Fibroblast of lung (primary cell): ENCODE measurements around the gene KRTAP5-7. TPM values are rescaled to one million over a fixed set of nuclear protein-coding genes. Genes with fewer than 3 reads are reported as not detected.

Experiments used
- DNase-seq, 2 donors: peaks; one replicate each; pipeline versions ENCODE4 v3.0.0 to v3.0.0-alpha.2; 2010; ENCODE audit warnings: low read depth in 2 of 2
- H2AFZ ChIP-seq: 2 replicates; pipeline ENCODE4 v1.5.1; 2012; ENCODE audit warnings: low read length, control low read depth, inconsistent platforms
- H3K27ac ChIP-seq: 2 replicates; pipeline ENCODE4 v1.5.1; 2011; ENCODE audit warnings: low read length, control low read depth; ENCODE audit not compliant: insufficient read depth
- H3K27me3 ChIP-seq: 2 replicates; pipeline ENCODE4 v1.5.1; 2011; ENCODE audit warnings: mild to moderate bottlenecking, low read length; ENCODE audit not compliant: control insufficient read depth, insufficient read depth
- H3K36me3 ChIP-seq: 2 replicates; pipeline ENCODE4 v1.5.1; 2011; ENCODE audit warnings: low read length; ENCODE audit not compliant: control insufficient read depth, insufficient read depth
- H3K4me1 ChIP-seq: 2 replicates; pipeline ENCODE4 v1.5.1; 2011; ENCODE audit warnings: low read length; ENCODE audit not compliant: control insufficient read depth, insufficient read depth; ENCODE audit errors: extremely low read depth
- H3K4me2 ChIP-seq: 2 replicates; pipeline ENCODE4 v1.5.1; 2011; ENCODE audit warnings: low read length, control low read depth; ENCODE audit not compliant: insufficient read depth; ENCODE audit errors: extremely low read depth
- H3K4me3 ChIP-seq, 4 experiments: fragments of 200-600 bp in 1 of 4; sonication (generic) in 1 of 4; replicated peaks in 1 of 4; 2 replicates each; pipeline ENCODE4 v1.5.1; 2011 to 2016; ENCODE audit warnings: low read length in 4 of 4, low read depth in 3 of 4, mild to moderate bottlenecking in 3 of 4, control low read depth in 2 of 4, inconsistent platforms in 1 of 4, mixed read lengths in 1 of 4; ENCODE audit not compliant: insufficient read depth in 1 of 4; ENCODE audit errors: control extremely low read depth in 1 of 4
- H3K79me2 ChIP-seq: 2 replicates; pipeline ENCODE4 v1.5.1; 2012; ENCODE audit warnings: mild to moderate bottlenecking, low read length, inconsistent platforms; ENCODE audit not compliant: control insufficient read depth, insufficient read depth
- H3K9ac ChIP-seq: 2 replicates; pipeline ENCODE4 v1.5.1; 2011; ENCODE audit warnings: mild to moderate bottlenecking, low read length, control low read depth; ENCODE audit not compliant: insufficient read depth
- H3K9me3 ChIP-seq: 2 replicates; pipeline ENCODE4 v1.5.1; 2012; ENCODE audit warnings: low read depth, low read length; ENCODE audit not compliant: control insufficient read depth, insufficient read depth
- H4K20me1 ChIP-seq: 2 replicates; pipeline ENCODE4 v1.5.1; 2011; ENCODE audit warnings: low read length; ENCODE audit not compliant: control insufficient read depth, insufficient read depth; ENCODE audit errors: extremely low read depth
- CTCF ChIP-seq, 2 donors: IDR thresholded peaks in 1 of 2; conservative IDR thresholded peaks in 1 of 2; 1 replicate in 1 of 2; 2 replicates in 1 of 2; pipeline ENCODE4 v1.5.1; 2011 to 2012; ENCODE audit warnings: low read length in 2 of 2, control low read depth in 1 of 2, inconsistent platforms in 1 of 2, low read depth in 1 of 2, mild to moderate bottlenecking in 1 of 2
- EZH2 ChIP-seq: IDR thresholded peaks from 2 replicates; pipeline ENCODE4 v1.5.1; 2012; ENCODE audit warnings: low read length, control low read depth, mild to moderate bottlenecking; ENCODE audit errors: missing control alignments
- polyA plus RNA-seq, 2 donors: library from polyadenylated mRNA; depleted of rRNA in 1 of 2; stranded (reverse) in 1 of 2; unstranded in 1 of 2; fragments of >200 nt; gene quantifications; 2 replicates each; pipeline ENCODE4 v1.2.1, GENCODE V29; 2011 to 2012; ENCODE audit warnings: missing spikeins in 1 of 2
- total RNA-seq: library from RNA; depleted of rRNA; stranded (reverse); fragments of >200 nt; gene quantifications from 2 replicates; pipeline ENCODE4 v1.2.1, GENCODE V29; 2014

Gene KRTAP5-7
- total and polyA plus RNA-seq, 2 donors (not counting 1 experiment from before 2014, with no cell fraction given) = 0.17 TPM; not detected in 1

- Histone ChIP-seq H3K27ac (no peak overlapping the region), H4K20me1 (no peaks in the 10 kb centered on the region), H3K9ac (no peak overlapping the region), H3K4me1 (peaks cover 3% of the 10 kb centered on the region), H3K9me3 (no peaks in the 10 kb centered on the region), H2AFZ (no peak overlapping the region), H3K79me2 (no peaks in the 10 kb centered on the region), H3K27me3 (no peaks in the 10 kb centered on the region), H3K36me3 (peaks cover 28% of the 10 kb centered on the region), H3K4me2 (no peak overlapping the region), H3K4me3 (no peak overlapping the region)
- TF ChIP-seq EZH2 = no peak
- TF ChIP-seq CTCF (conservative IDR thresholded peaks at IDR 0.05 in 1 of 2, IDR thresholded peaks at IDR 0.05 in 1 of 2; ENCODE audit: low read depth in 1 of 2, low read length in 2 of 2) = no peak
- no peak for DNase-seq
Observed at GRCh38 chr11:71485063-71485399, 42.0 kb upstream of the KRTAP5-7 start.

GRCh38 chr11:71485466-71485865 is 41.6 kb upstream of the KRTAP5-7 start:
- H3K27me3 ChIP-seq = no peaks in the 10 kb centered on the region
- H3K4me1 ChIP-seq = peaks cover 3% of the 10 kb centered on the region
- no peaks in the 10 kb centered on the region for H3K79me2 ChIP-seq
- no peak for DNase-seq
- TF ChIP-seq EZH2 = no peak
- no peak for TF ChIP-seq CTCF (conservative IDR thresholded peaks at IDR 0.05 in 1 of 2, IDR thresholded peaks at IDR 0.05 in 1 of 2; ENCODE audit: low read depth in 1 of 2, low read length in 2 of 2)
- H3K27ac ChIP-seq = no peak overlapping the region
- H3K36me3 ChIP-seq = peaks cover 27% of the 10 kb centered on the region
- no peak overlapping the region for H3K9ac ChIP-seq
- no peaks in the 10 kb centered on the region for H4K20me1 ChIP-seq
- H2AFZ ChIP-seq = no peak overlapping the region
- no peaks in the 10 kb centered on the region for H3K9me3 ChIP-seq
- H3K4me3 ChIP-seq = no peak overlapping the region
- no peak overlapping the region for H3K4me2 ChIP-seq

- no peak overlapping the region for H3K27ac ChIP-seq
- no peaks in the 10 kb centered on the region for H3K27me3 ChIP-seq
- DNase-seq = no peak
- no peak overlapping the region for H2AFZ ChIP-seq
- no peak overlapping the region for H3K4me2 ChIP-seq
- H3K9me3 ChIP-seq = no peaks in the 10 kb centered on the region
- H3K36me3 ChIP-seq = peaks cover 29% of the 10 kb centered on the region
- no peak for TF ChIP-seq EZH2
- TF ChIP-seq CTCF (conservative IDR thresholded peaks at IDR 0.05 in 1 of 2, IDR thresholded peaks at IDR 0.05 in 1 of 2; ENCODE audit: low read depth in 1 of 2, low read length in 2 of 2) = no peak
- H3K9ac ChIP-seq = no peak overlapping the region
- no peaks in the 10 kb centered on the region for H4K20me1 ChIP-seq
- H3K79me2 ChIP-seq = no peaks in the 10 kb centered on the region
- H3K4me1 ChIP-seq = peaks cover 3% of the 10 kb centered on the region
- no peak overlapping the region for H3K4me3 ChIP-seq
Observed at GRCh38 chr11:71486320-71486719, 40.7 kb upstream of the KRTAP5-7 start.
